OCI-LY3 (cell line): ENCODE data around the gene OR5K2.

ENCODE experiments used
- EZH2phosphoT487 ChIP-seq: fragments of 200-600 bp; shearing (Covaris generic); IDR thresholded peaks from 2 replicates; pipeline ENCODE4 v1.6.1; 2018; ENCODE audit warnings: antibody characterized with exemption, mixed run types, low read depth
- TF ChIP-seq, protein P1 (sequence below): fragments of 200-600, 300-600 bp; sonication (generic); IDR thresholded peaks from 2 replicates; pipeline ENCODE4 v1.5.1; 2014; ENCODE audit warnings: antibody characterized with exemption, low read length, low read depth

GRCh38 chr3:98483626-98484025 is 13.9 kb upstream of the OR5K2 start:
- TF ChIP-seq, protein P1, sequence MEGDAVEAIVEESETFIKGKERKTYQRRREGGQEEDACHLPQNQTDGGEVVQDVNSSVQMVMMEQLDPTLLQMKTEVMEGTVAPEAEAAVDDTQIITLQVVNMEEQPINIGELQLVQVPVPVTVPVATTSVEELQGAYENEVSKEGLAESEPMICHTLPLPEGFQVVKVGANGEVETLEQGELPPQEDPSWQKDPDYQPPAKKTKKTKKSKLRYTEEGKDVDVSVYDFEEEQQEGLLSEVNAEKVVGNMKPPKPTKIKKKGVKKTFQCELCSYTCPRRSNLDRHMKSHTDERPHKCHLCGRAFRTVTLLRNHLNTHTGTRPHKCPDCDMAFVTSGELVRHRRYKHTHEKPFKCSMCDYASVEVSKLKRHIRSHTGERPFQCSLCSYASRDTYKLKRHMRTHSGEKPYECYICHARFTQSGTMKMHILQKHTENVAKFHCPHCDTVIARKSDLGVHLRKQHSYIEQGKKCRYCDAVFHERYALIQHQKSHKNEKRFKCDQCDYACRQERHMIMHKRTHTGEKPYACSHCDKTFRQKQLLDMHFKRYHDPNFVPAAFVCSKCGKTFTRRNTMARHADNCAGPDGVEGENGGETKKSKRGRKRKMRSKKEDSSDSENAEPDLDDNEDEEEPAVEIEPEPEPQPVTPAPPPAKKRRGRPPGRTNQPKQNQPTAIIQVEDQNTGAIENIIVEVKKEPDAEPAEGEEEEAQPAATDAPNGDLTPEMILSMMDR = no peak
- TF ChIP-seq EZH2phosphoT487 = no peak
